SK-N-MC (cell line): ENCODE data around the gene SPTLC2.

Source experiments
- DNase-seq: peaks from one replicate; pipeline ENCODE4 v3.0.0-alpha.2; 2011; ENCODE audit warnings: low read depth, low spot score
- H3K27ac ChIP-seq: fragments of 200-600 bp; sonication (generic); 2 replicates; pipeline ENCODE4 v1.5.1; 2016; ENCODE audit warnings: mixed run types
- H3K36me3 ChIP-seq: fragments of 200-600 bp; sonication (generic); 2 replicates; pipeline ENCODE4 v1.6.1; 2017; ENCODE audit warnings: antibody characterized with exemption, low read length, mixed read lengths; ENCODE audit not compliant: insufficient read depth
- H3K4me3 ChIP-seq: fragments of 200-600 bp; sonication (generic); 2 replicates; pipeline ENCODE4 v1.5.1; 2016
- H3K9ac ChIP-seq: fragments of 200-600 bp; sonication (generic); 2 replicates; pipeline ENCODE4 v1.8.0; 2017; ENCODE audit warnings: mixed run types, mixed read lengths; ENCODE audit not compliant: insufficient read length
- H3K9me3 ChIP-seq: fragments of 200-600 bp; sonication (generic); 2 replicates; pipeline ENCODE4 v1.6.1; 2017; ENCODE audit warnings: low read depth, mild to moderate bottlenecking, antibody characterized with exemption, low read length, moderate library complexity, mixed read lengths
- EZH2 ChIP-seq: fragments of 200-600 bp; sonication (generic); IDR thresholded peaks from one replicate; pipeline ENCODE4 v1.6.1; 2017; ENCODE audit warnings: antibody characterized with exemption
- FOXP2 ChIP-seq: optimal IDR thresholded peaks from 2 replicates; pipeline ENCODE3; 2011; ENCODE audit warnings: mild to moderate bottlenecking, moderate library complexity; ENCODE audit not compliant: insufficient read depth; ENCODE audit errors: extremely low read length, control extremely low read depth
- POLR2AphosphoS5 ChIP-seq: IDR thresholded peaks from 2 replicates; pipeline ENCODE4 v1.6.1; 2012; ENCODE audit warnings: mild to moderate bottlenecking, low read depth, low read length, borderline replicate concordance

The SPTLC2 gene

DNA sequence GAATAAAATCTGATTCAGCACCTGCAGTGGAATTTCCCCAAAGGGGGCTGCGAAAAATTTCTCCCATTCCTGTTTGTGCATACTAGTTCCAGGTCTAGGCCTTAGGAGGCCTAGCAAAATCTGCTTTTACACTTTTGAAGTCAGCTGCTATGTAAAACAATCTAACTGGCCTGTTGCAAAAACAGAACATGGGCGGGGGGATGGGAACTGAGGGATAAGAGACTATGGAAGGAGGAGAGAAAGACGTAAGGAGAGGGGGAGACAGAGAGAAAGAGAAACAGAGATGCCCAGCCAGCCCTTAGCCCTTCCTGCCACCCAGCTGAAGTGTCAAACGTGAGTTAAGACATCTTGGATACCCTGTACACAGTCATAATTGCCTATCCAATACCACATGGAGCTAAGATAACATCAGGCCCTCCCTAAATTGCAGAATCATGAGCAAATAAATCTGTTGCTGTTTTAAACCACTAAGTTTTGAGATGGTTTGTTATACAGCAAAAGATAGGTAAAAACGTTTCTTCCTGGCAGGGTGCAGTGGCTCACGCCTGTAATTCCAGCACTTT is 45.6 kb downstream of the SPTLC2 start:
- Histone ChIP-seq H3K9ac (no peak overlapping the region), H3K27ac (no peak overlapping the region), H3K9me3 (no peaks in the 10 kb centered on the region), H3K36me3 (0 out of 2 replicates have a peak, but pooled peaks cover 7% of the 10 kb centered on the region), H3K4me3 (no peak overlapping the region)
- TF ChIP-seq EZH2 = no peak
- no peak for TF ChIP-seq POLR2AphosphoS5
- no peak for TF ChIP-seq FOXP2
- DNase-seq = no peak

DNA sequence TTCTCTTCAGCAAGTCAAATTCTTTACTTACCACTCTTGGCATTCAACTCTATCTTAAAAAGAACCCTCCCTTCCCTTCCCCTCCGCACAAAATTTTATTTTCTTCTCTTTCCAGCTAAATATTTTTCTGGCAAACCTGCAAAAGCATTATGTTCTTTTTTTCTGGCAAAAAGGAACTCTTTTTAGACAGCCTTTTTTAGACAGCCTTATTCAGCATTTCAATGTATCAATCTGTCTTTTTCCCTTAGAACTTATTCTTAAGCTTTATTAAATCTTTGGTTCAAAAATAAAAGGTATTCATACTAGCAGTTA is 50.5 kb downstream of the SPTLC2 start:
- DNase-seq = no peak
- no peaks in the 10 kb centered on the region for H3K9me3 ChIP-seq
- no peak overlapping the region for H3K4me3 ChIP-seq
- H3K27ac ChIP-seq = no peak overlapping the region
- TF ChIP-seq POLR2AphosphoS5 (no peak), EZH2 (no peak), FOXP2 (no peak)
- H3K9ac ChIP-seq = no peak overlapping the region
- H3K36me3 ChIP-seq = 0 out of 2 replicates have a peak, but pooled peaks cover 4% of the 10 kb centered on the region

- H3K4me3 ChIP-seq = no peak overlapping the region
- no peaks in the 10 kb centered on the region for H3K9me3 ChIP-seq
- DNase-seq = no peak
- H3K36me3 ChIP-seq = 0 out of 2 replicates have a peak, but pooled peaks cover 4% of the 10 kb centered on the region
- no peak overlapping the region for H3K27ac ChIP-seq
- no peak overlapping the region for H3K9ac ChIP-seq
- TF ChIP-seq FOXP2 (no peak), EZH2 (no peak), POLR2AphosphoS5 (no peak)
Observed at GRCh38 chr14:77565289-77565993, 51.0 kb downstream of the SPTLC2 start.

DNA sequence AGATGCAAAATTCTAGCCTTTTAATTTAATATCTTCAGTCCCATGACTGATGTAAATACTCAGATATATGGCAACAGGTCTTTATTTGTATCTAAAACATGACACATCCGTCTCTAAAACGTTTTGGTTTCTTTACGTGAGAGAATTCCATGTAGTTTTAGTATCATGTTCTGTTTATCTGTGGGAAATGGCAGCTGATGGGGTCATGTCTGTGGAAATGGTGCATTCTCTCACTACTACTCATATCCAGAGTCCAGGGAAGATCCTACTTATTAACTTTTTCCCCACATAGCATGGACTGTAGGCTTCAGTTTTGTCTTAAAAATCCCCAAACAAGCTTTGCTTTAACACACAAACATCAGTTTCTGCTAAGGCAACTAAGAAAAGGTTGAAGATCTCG is 53.8 kb downstream of the SPTLC2 start:
- DNase-seq = no peak
- no peaks in the 10 kb centered on the region for H3K9me3 ChIP-seq
- H3K27ac ChIP-seq = no peak overlapping the region
- H3K36me3 ChIP-seq = no peaks in the 10 kb centered on the region
- TF ChIP-seq POLR2AphosphoS5 (no peak), EZH2 (no peak), FOXP2 (no peak)
- no peak overlapping the region for H3K4me3 ChIP-seq
- no peak overlapping the region for H3K9ac ChIP-seq

GRCh38 chr14:77561881-77562280 is 54.6 kb downstream of the SPTLC2 start:
- Histone ChIP-seq H3K9me3 (no peaks in the 10 kb centered on the region), H3K27ac (no peak overlapping the region), H3K9ac (no peak overlapping the region), H3K36me3 (no peaks in the 10 kb centered on the region), H3K4me3 (no peak overlapping the region)
- no peak for DNase-seq
- TF ChIP-seq POLR2AphosphoS5 = no peak
- no peak for TF ChIP-seq FOXP2
- TF ChIP-seq EZH2 = no peak

- H3K4me3 ChIP-seq = no peak overlapping the region
- TF ChIP-seq EZH2 = no peak
- TF ChIP-seq FOXP2 = no peak
- no peak for TF ChIP-seq POLR2AphosphoS5
- 0 out of 2 replicates have a peak, but pooled peaks cover 5% of the 10 kb centered on the region for H3K36me3 ChIP-seq
- DNase-seq = no peak
- H3K9ac ChIP-seq = no peak overlapping the region
- H3K9me3 ChIP-seq = no peaks in the 10 kb centered on the region
- H3K27ac ChIP-seq = no peak overlapping the region
Observed at GRCh38 chr14:77559381-77559780, 57.1 kb downstream of the SPTLC2 start.

DNA sequence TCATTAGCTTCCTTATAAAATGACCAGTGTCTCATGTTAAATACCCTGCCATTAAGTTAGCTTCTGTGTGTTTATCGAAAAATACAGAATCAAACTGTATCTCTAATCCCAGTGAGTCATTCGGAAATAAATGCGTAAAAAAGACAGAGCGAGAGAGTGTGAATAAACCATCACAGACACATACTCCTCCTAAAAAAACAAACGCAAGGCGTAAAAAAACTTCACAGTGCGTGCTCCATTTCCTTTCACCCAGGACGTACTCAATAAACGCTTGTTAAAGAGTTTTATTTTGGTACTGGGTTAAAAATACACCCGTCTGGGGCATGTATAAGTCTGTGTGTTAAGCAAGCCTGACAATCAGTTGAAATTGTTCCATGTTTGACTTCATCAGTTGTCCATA is 59.0 kb downstream of the SPTLC2 start:
- no peak overlapping the region for H3K9ac ChIP-seq
- H3K4me3 ChIP-seq = no peak overlapping the region
- TF ChIP-seq EZH2 (no peak), FOXP2 (no peak), POLR2AphosphoS5 (no peak)
- no peak overlapping the region for H3K27ac ChIP-seq
- no peak for DNase-seq
- H3K9me3 ChIP-seq = no peaks in the 10 kb centered on the region
- 0 out of 2 replicates have a peak, but pooled peaks cover 5% of the 10 kb centered on the region for H3K36me3 ChIP-seq

DNA sequence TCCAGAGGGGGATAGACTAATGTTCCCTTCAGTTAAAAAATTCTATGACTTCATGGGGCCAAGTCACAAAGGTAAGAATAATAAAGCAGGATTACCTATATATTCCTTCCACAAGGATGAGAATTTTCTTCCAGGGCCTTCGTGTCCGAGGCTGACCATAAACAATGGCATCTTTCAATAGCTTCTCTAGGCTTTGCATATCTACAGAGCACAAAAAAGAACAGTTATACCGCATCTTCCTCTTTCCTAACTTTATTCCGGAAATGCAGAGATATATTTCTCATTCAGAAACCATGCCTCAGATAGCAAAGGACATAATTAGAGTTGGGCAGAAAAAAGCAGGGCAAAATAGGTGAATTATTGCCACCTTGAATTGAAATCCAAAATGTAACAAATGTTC is 59.5 kb downstream of the SPTLC2 start:
- H3K9ac ChIP-seq = no peak overlapping the region
- no peak for DNase-seq
- no peak for TF ChIP-seq FOXP2
- TF ChIP-seq EZH2 = no peak
- no peak for TF ChIP-seq POLR2AphosphoS5
- H3K9me3 ChIP-seq = no peaks in the 10 kb centered on the region
- H3K36me3 ChIP-seq = 0 out of 2 replicates have a peak, but pooled peaks cover 5% of the 10 kb centered on the region
- H3K27ac ChIP-seq = no peak overlapping the region
- no peak overlapping the region for H3K4me3 ChIP-seq
